Caco-2 (cell line): ENCODE results near the gene DDX31. TPM values are rescaled to one million over a fixed set of nuclear protein-coding genes. Genes with fewer than 3 reads are reported as not detected.

Experiments
- BruUV-seq: library from RNA; stranded (reverse); fragments of 400-500 nt; replicated peaks from 2 replicates; lab custom pipeline; 2021; lab: Mats Ljungman, UMichigan
- CTCF ChIA-PET: fragments of 300-600 bp; sonication (Branson Sonifier 250); formaldehyde crosslinking; loops from one replicate; lab custom pipeline; 2022; ENCODE audit warnings: antibody characterized with exemption; lab: Charles Lee
- POLR2A ChIA-PET: fragments of 300-600 bp; sonication (Branson Sonifier 250); formaldehyde crosslinking; loops from one replicate; lab custom pipeline; 2022; ENCODE audit warnings: antibody characterized with exemption; lab: Charles Lee
- DNase-seq, 2 experiments: peaks; one replicate each; pipeline versions ENCODE4 v3.0.0 to v3.0.0-alpha.2; 2020 to 2022
- H3K27me3 ChIP-seq: replicated peaks from 2 replicates; pipeline ENCODE4 v1.6.0; 2011; ENCODE audit warnings: low read length; ENCODE audit not compliant: control insufficient read depth, insufficient read depth
- H3K36me3 ChIP-seq: 2 replicates; pipeline ENCODE4 v1.5.1; 2011; ENCODE audit warnings: low read length; ENCODE audit not compliant: control insufficient read depth, insufficient read depth
- H3K4me1 ChIP-seq: fragments of 250-450 bp; sonication (Bioruptor Pico); 2 replicates; pipeline ENCODE4 v1.5.1; 2020; ENCODE audit warnings: mild to moderate bottlenecking
- H3K4me3 ChIP-seq: 2 replicates; pipeline ENCODE4 v1.5.1; 2011; ENCODE audit warnings: low read depth, mild to moderate bottlenecking, control low read depth, low read length
- H3K9me3 ChIP-seq: fragments of 250-450 bp; sonication (Bioruptor Pico); 2 replicates; pipeline ENCODE4 v1.5.1; 2020; ENCODE audit warnings: mild to moderate bottlenecking, moderate library complexity
- H3K27ac Mint-ChIP-seq: one replicate; pipeline ENCODE4 v1.8.0; 2022; ENCODE audit warnings: mixed read lengths; ENCODE audit not compliant: unreplicated experiment
- H3K27me3 Mint-ChIP-seq: one replicate; pipeline ENCODE4 v1.8.0; 2022; ENCODE audit warnings: mixed read lengths; ENCODE audit not compliant: insufficient read depth, unreplicated experiment
- H3K36me3 Mint-ChIP-seq: one replicate; pipeline ENCODE4 v1.8.0; 2022; ENCODE audit warnings: mild to moderate bottlenecking, mixed read lengths; ENCODE audit not compliant: insufficient read depth, unreplicated experiment
- H3K4me1 Mint-ChIP-seq: one replicate; pipeline ENCODE4 v1.8.0; 2022; ENCODE audit warnings: low read depth, mixed read lengths; ENCODE audit not compliant: unreplicated experiment
- H3K4me3 Mint-ChIP-seq: one replicate; pipeline ENCODE4 v1.8.0; 2022; ENCODE audit warnings: mild to moderate bottlenecking, moderate library complexity, mixed read lengths; ENCODE audit not compliant: unreplicated experiment
- H3K9me3 Mint-ChIP-seq: one replicate; pipeline ENCODE4 v1.8.0; 2022; ENCODE audit warnings: mixed read lengths; ENCODE audit not compliant: unreplicated experiment
- intact Hi-C: fragments of 100-400 bp; cut with micrococcal nuclease; formaldehyde crosslinking; loops from one replicate; pipeline ENCODE4 v1.10.0; 2022; ENCODE audit not compliant: unreplicated experiment
- total RNA-seq: library from RNA; stranded (reverse); gene quantifications from 2 replicates; pipeline ENCODE4 v1.2.3, GENCODE V29; 2022
- TF ChIP-seq, protein P1 (sequence below), 2 experiments: fragments of 200-600 bp in 1 of 2; IDR thresholded peaks; 1 replicate in 1 of 2; 2 replicates in 1 of 2; pipeline versions ENCODE4 v1.5.1 to v1.8.0; 2011 to 2022; ENCODE audit warnings: antibody characterized with exemption in 1 of 2, control low read depth in 1 of 2, inconsistent platforms in 1 of 2, low read depth in 1 of 2, low read length in 1 of 2, mild to moderate bottlenecking in 1 of 2, moderate library complexity in 1 of 2; ENCODE audit not compliant: insufficient read depth in 1 of 2, severe bottlenecking in 1 of 2, unreplicated experiment in 1 of 2

The DDX31 gene
- total RNA-seq, 1 experiment from 2014 or later, result 23.1 TPM

DNA sequence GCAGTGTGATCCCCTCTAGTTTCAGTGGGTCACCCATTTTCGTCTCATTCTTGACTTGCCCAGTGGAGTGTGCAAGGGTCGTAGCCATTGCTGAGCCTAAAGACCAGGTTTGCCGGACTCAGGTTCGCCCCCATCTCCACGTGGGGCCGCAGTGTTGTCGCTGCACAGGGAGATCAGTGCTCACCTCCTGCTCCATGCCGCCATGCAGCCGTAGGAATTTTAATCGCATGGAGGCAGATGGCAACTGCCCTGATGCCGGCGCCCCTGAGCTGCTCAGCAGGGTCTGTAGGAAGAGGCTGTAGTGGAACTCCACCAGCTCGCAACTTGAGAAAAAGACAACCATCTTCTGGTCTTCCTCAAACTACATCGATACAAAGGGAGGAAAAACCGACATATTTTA is 24.1 kb downstream of the DDX31 start:
- no peaks in the 10 kb centered on the region for H3K4me1 ChIP-seq
- POLR2A ChIA-PET, result interaction anchor here (0.5 kb wide), 1 partner anchor 706 kb away, joined by 4 read pairs; no protein-coding TSS in a partner anchor
- no TSS peak for BruUV-seq
- CTCF ChIA-PET, result no interaction called here
- TF ChIP-seq, protein P1, sequence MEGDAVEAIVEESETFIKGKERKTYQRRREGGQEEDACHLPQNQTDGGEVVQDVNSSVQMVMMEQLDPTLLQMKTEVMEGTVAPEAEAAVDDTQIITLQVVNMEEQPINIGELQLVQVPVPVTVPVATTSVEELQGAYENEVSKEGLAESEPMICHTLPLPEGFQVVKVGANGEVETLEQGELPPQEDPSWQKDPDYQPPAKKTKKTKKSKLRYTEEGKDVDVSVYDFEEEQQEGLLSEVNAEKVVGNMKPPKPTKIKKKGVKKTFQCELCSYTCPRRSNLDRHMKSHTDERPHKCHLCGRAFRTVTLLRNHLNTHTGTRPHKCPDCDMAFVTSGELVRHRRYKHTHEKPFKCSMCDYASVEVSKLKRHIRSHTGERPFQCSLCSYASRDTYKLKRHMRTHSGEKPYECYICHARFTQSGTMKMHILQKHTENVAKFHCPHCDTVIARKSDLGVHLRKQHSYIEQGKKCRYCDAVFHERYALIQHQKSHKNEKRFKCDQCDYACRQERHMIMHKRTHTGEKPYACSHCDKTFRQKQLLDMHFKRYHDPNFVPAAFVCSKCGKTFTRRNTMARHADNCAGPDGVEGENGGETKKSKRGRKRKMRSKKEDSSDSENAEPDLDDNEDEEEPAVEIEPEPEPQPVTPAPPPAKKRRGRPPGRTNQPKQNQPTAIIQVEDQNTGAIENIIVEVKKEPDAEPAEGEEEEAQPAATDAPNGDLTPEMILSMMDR (IDR thresholded peaks at IDR 0.05; ENCODE audit: insufficient read depth in 1 of 2, low read depth in 1 of 2, low read length in 1 of 2, severe bottlenecking in 1 of 2, unreplicated experiment in 1 of 2), result no peak
- intact Hi-C loops, result no loop called here
- Mint-ChIP-seq H3K27ac (no peak overlapping the region), H3K4me3 (no peak overlapping the region), H3K9me3 (no peaks in the 10 kb centered on the region), H3K4me1 (no peaks in the 10 kb centered on the region), H3K36me3 (peaks cover 72% of the 10 kb centered on the region), H3K27me3 (no peaks in the 10 kb centered on the region)
- no peaks in the 10 kb centered on the region for H3K27me3 ChIP-seq
- no peak overlapping the region for H3K4me3 ChIP-seq
- DNase-seq, result no peak
- no peaks in the 10 kb centered on the region for H3K9me3 ChIP-seq
- peaks cover 8% of the 10 kb centered on the region for H3K36me3 ChIP-seq

DNA sequence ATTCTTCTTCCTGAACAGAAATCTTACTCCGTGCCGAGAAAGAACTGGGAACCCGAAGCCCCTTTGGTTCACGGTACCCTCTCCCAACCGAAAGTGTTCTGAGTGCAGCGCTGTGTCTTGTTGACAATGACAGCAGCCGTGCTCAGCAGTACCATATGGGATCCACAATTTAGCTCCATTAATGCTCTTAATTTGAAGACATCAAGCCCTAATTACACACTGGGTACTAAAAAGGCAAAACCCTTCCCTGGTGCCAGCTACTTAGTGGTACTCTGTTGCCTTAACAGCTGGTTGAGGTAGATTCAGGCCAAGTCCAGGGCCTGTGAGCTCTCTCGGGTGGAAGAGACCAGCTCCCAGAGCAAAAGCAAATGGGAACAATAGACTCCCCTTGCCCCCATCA is 24.5 kb downstream of the DDX31 start:
- BruUV-seq, result no TSS peak
- ChIA-PET CTCF (no interaction called here), POLR2A (interaction anchor here (0.5 kb wide), 1 partner anchor 706 kb away, joined by 4 read pairs; no protein-coding TSS in a partner anchor)
- no peak overlapping the region for H3K4me3 ChIP-seq
- no peaks in the 10 kb centered on the region for H3K4me1 ChIP-seq
- TF ChIP-seq, protein P1 (IDR thresholded peaks at IDR 0.05; ENCODE audit: insufficient read depth in 1 of 2, low read depth in 1 of 2, low read length in 1 of 2, severe bottlenecking in 1 of 2, unreplicated experiment in 1 of 2), result no peak
- DNase-seq, result no peak
- no peaks in the 10 kb centered on the region for H3K4me1 Mint-ChIP-seq
- no peak overlapping the region for H3K4me3 Mint-ChIP-seq
- H3K36me3 Mint-ChIP-seq, result peaks cover 68% of the 10 kb centered on the region
- no peaks in the 10 kb centered on the region for H3K9me3 ChIP-seq
- no peaks in the 10 kb centered on the region for H3K9me3 Mint-ChIP-seq
- no peaks in the 10 kb centered on the region for H3K27me3 Mint-ChIP-seq
- peaks cover 8% of the 10 kb centered on the region for H3K36me3 ChIP-seq
- no peaks in the 10 kb centered on the region for H3K27me3 ChIP-seq
- intact Hi-C loops, result no loop called here
- H3K27ac Mint-ChIP-seq, result no peak overlapping the region

DNA sequence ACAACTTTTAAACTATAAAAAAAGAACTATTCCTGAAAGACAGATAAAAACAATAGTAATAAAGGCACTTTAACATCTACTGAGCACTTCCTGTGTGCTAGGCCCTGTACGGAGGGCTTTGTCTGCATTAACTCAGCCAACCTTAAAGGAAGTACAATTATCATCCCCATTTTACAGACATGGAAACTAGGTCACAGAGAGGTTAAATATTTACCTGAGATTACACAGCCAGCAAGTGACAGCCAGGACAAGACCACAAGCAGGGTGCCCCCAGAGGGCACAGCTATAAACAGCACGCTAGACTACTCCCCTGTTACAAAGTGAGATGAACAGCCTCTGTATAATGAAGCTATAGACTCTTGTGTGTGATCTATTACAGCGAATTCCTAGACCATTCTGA is 25.5 kb downstream of the DDX31 start:
- H3K9me3 Mint-ChIP-seq, result no peaks in the 10 kb centered on the region
- ChIA-PET CTCF (interaction anchor here (0.6 kb wide), 1 partner anchor 25 kb away, joined by 4 read pairs; the partner anchor contains the start of gene DDX31), POLR2A (no interaction called here)
- peaks cover 70% of the 10 kb centered on the region for H3K36me3 Mint-ChIP-seq
- H3K27me3 Mint-ChIP-seq, result no peaks in the 10 kb centered on the region
- TF ChIP-seq, protein P1 (IDR thresholded peaks at IDR 0.05; ENCODE audit: insufficient read depth in 1 of 2, low read depth in 1 of 2, low read length in 1 of 2, severe bottlenecking in 1 of 2, unreplicated experiment in 1 of 2), result peak; percentile 10 to 39
- peak in 1 of 2 experiments; percentile 28 for DNase-seq
- no peaks in the 10 kb centered on the region for H3K9me3 ChIP-seq
- no peaks in the 10 kb centered on the region for H3K27me3 ChIP-seq
- peaks cover 8% of the 10 kb centered on the region for H3K36me3 ChIP-seq
- H3K27ac Mint-ChIP-seq, result no peak overlapping the region
- H3K4me1 ChIP-seq, result no peaks in the 10 kb centered on the region
- H3K4me1 Mint-ChIP-seq, result no peaks in the 10 kb centered on the region
- no TSS peak for BruUV-seq
- intact Hi-C loops, result no loop called here
- no peak overlapping the region for H3K4me3 Mint-ChIP-seq
- H3K4me3 ChIP-seq, result no peak overlapping the region
